ENCODE results near the gene SLC38A1.

The SLC38A1 gene

DNA sequence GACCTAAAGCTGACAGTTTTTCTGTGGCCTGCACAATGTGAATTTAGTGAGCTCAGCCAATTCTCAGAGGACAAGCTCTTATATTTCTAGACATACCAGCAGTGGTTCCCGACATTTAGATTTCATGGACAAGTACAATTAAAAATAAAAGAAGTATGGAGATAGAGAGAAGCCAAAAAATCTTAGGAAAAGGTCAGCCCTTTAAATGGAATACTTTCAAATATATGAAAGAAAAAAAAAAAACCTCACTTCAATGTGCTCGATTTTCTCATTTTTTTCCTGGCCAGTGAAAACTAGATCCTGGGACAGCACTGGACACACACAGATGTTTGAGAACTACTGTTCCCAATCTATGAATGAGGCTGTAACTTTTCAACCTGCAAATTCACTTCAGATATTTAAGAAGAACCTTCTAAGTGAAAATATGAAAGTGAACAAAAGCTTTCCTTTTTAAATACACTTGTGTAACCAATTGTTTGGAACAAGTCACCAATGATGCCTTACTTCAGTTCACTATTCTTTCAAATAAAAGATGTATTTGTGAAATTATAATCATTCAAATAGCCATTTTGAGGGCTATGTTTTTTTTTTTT, 109.4 kb downstream of the SLC38A1 start:
- no peaks in the 10 kb centered on the region for H3K36me3 ChIP-seq (ENCODE audit: insufficient read depth, low read length)
- no peaks in the 10 kb centered on the region for H3K27me3 ChIP-seq (ENCODE audit: insufficient read depth, low read length)
- no peak overlapping the region for H2AFZ ChIP-seq (ENCODE audit: low read depth, low read length)
- H3K4me3 ChIP-seq (ENCODE audit: low read length): no peak overlapping the region
- no peaks in the 10 kb centered on the region for H3K4me1 ChIP-seq (ENCODE audit: insufficient read depth, low read length)
- no peaks in the 10 kb centered on the region for H3K9me3 ChIP-seq (ENCODE audit: low read length)

DNA sequence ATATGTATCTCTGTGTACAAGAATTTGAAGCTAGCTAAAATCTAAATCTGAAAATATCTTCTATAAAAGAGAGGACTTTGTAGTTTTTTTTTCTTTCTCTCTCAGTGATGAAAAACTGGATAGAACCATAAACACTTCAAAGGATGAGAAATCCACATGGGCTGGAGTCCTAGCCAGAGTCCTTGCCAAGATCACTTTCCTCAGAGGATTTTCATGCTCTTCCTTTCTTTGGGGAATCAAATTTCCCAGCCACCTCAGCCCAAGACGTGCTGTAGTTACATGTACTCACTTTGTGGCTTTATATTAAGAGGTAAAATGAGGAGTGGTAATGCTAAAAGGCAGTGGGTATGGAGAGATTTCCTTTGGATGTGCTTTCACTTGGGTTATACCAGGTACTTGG, 110.3 kb downstream of the SLC38A1 start:
- Histone ChIP-seq H3K27me3 (ENCODE audit: insufficient read depth, low read length) (no peaks in the 10 kb centered on the region), H3K4me3 (ENCODE audit: low read length) (no peak overlapping the region), H2AFZ (ENCODE audit: low read depth, low read length) (no peak overlapping the region), H3K9me3 (ENCODE audit: low read length) (no peaks in the 10 kb centered on the region), H3K36me3 (ENCODE audit: insufficient read depth, low read length) (no peaks in the 10 kb centered on the region), H3K4me1 (ENCODE audit: insufficient read depth, low read length) (no peaks in the 10 kb centered on the region)

- no peaks in the 10 kb centered on the region for H3K27me3 ChIP-seq (ENCODE audit: insufficient read depth, low read length)
- no peaks in the 10 kb centered on the region for H3K9me3 ChIP-seq (ENCODE audit: low read length)
- H3K4me3 ChIP-seq (ENCODE audit: low read length): no peak overlapping the region
- H3K36me3 ChIP-seq (ENCODE audit: insufficient read depth, low read length): no peaks in the 10 kb centered on the region
- H2AFZ ChIP-seq (ENCODE audit: low read depth, low read length): no peak overlapping the region
- H3K4me1 ChIP-seq (ENCODE audit: insufficient read depth, low read length): no peaks in the 10 kb centered on the region
Measured at GRCh38 chr12:46154221-46154985, 114.4 kb downstream of the SLC38A1 start.

- Histone ChIP-seq H3K9me3 (ENCODE audit: low read length) (no peaks in the 10 kb centered on the region), H3K36me3 (ENCODE audit: insufficient read depth, low read length) (no peaks in the 10 kb centered on the region), H3K4me3 (ENCODE audit: low read length) (no peak overlapping the region), H3K27me3 (ENCODE audit: insufficient read depth, low read length) (no peaks in the 10 kb centered on the region), H3K4me1 (ENCODE audit: insufficient read depth, low read length) (peaks cover 3% of the 10 kb centered on the region), H2AFZ (ENCODE audit: low read depth, low read length) (no peak overlapping the region)
Measured at GRCh38 chr12:46153268-46153872, 115.5 kb downstream of the SLC38A1 start.

DNA sequence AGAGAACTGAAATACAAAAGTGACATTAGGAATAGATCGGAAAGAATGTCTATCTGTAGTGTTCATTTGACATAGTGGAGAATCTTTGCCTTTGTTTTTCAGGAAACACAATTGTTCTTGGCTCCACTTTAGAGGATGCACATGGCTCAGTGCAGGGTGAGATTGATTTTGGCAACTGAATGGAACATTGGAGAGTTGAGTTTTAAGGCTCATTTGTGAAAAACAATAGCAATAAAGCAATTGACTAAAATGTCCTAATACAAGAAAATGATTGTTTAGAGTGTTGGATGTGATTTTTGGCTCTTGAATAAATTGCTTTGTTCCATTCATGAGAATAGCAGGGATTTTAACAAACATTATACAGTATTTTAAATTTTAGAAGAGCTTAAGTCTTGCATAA, 116.4 kb downstream of the SLC38A1 start:
- Histone ChIP-seq H2AFZ (ENCODE audit: low read depth, low read length) (no peak overlapping the region), H3K27me3 (ENCODE audit: insufficient read depth, low read length) (no peaks in the 10 kb centered on the region), H3K4me1 (ENCODE audit: insufficient read depth, low read length) (peaks cover 6% of the 10 kb centered on the region), H3K4me3 (ENCODE audit: low read length) (no peak overlapping the region), H3K36me3 (ENCODE audit: insufficient read depth, low read length) (no peaks in the 10 kb centered on the region), H3K9me3 (ENCODE audit: low read length) (no peaks in the 10 kb centered on the region)

- no peak overlapping the region for H3K4me3 ChIP-seq (ENCODE audit: low read length)
- H3K27me3 ChIP-seq (ENCODE audit: insufficient read depth, low read length): no peaks in the 10 kb centered on the region
- H2AFZ ChIP-seq (ENCODE audit: low read depth, low read length): no peak overlapping the region
- H3K36me3 ChIP-seq (ENCODE audit: insufficient read depth, low read length): no peaks in the 10 kb centered on the region
- H3K9me3 ChIP-seq (ENCODE audit: low read length): no peaks in the 10 kb centered on the region
- H3K4me1 ChIP-seq (ENCODE audit: insufficient read depth, low read length): peaks cover 6% of the 10 kb centered on the region
Measured at GRCh38 chr12:46150735-46151134, 118.1 kb downstream of the SLC38A1 start.

DNA sequence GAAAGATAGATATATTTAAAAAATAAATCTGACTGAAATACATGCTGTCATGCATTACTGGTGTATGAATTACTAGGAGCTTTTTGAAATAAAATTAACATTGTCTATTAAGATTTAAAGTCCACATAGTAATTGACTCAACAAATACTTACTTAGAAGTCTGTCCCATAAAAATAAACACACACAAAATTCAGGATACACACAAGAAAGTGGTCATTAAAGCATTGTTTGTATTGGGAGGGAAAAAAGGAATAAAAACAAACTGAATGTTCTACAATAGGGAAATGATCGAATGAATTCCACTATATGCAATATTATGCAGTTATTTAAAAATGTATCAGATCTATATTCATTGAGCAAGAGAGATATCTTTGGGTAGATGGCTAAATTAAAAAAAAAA, 118.9 kb downstream of the SLC38A1 start:
- no peaks in the 10 kb centered on the region for H3K36me3 ChIP-seq (ENCODE audit: insufficient read depth, low read length)
- no peak overlapping the region for H2AFZ ChIP-seq (ENCODE audit: low read depth, low read length)
- H3K27me3 ChIP-seq (ENCODE audit: insufficient read depth, low read length): no peaks in the 10 kb centered on the region
- H3K9me3 ChIP-seq (ENCODE audit: low read length): no peaks in the 10 kb centered on the region
- peaks cover 6% of the 10 kb centered on the region for H3K4me1 ChIP-seq (ENCODE audit: insufficient read depth, low read length)
- no peak overlapping the region for H3K4me3 ChIP-seq (ENCODE audit: low read length)

GRCh38 chr12:46149079-46149464, 119.8 kb downstream of the SLC38A1 start:
- Histone ChIP-seq H2AFZ (ENCODE audit: low read depth, low read length) (no peak overlapping the region), H3K36me3 (ENCODE audit: insufficient read depth, low read length) (no peaks in the 10 kb centered on the region), H3K9me3 (ENCODE audit: low read length) (no peaks in the 10 kb centered on the region), H3K4me3 (ENCODE audit: low read length) (no peak overlapping the region), H3K4me1 (ENCODE audit: insufficient read depth, low read length) (peaks cover 10% of the 10 kb centered on the region), H3K27me3 (ENCODE audit: insufficient read depth, low read length) (no peaks in the 10 kb centered on the region)

GRCh38 chr12:46148327-46149078, 120.3 kb downstream of the SLC38A1 start:
- H3K36me3 ChIP-seq (ENCODE audit: insufficient read depth, low read length): no peaks in the 10 kb centered on the region
- peaks cover 10% of the 10 kb centered on the region for H3K4me1 ChIP-seq (ENCODE audit: insufficient read depth, low read length)
- H3K27me3 ChIP-seq (ENCODE audit: insufficient read depth, low read length): no peaks in the 10 kb centered on the region
- no peaks in the 10 kb centered on the region for H3K9me3 ChIP-seq (ENCODE audit: low read length)
- no peak overlapping the region for H2AFZ ChIP-seq (ENCODE audit: low read depth, low read length)
- H3K4me3 ChIP-seq (ENCODE audit: low read length): no peak overlapping the region

DNA sequence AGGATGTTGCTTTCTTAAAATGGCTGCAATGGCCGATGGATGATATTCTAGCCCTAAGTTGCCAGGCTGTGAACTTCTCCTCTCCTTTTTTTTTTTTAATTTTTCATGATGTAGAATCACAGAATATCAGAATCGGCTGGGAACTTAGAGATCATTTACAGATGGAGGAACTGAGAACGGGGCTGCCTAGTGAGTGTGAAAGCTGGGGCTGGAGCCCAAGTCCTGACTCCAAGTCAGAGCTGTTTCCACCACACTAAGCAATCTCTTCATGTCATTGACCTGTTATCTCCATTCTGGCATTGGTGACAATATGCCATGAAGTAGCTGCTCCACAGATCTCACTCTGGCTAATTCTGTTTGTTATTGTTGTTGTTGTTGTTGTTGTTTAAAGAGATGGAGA, 121.7 kb downstream of the SLC38A1 start:
- Histone ChIP-seq H3K4me1 (ENCODE audit: insufficient read depth, low read length) (peaks cover 10% of the 10 kb centered on the region), H3K27me3 (ENCODE audit: insufficient read depth, low read length) (no peaks in the 10 kb centered on the region), H3K4me3 (ENCODE audit: low read length) (no peak overlapping the region), H3K36me3 (ENCODE audit: insufficient read depth, low read length) (no peaks in the 10 kb centered on the region), H3K9me3 (ENCODE audit: low read length) (no peaks in the 10 kb centered on the region), H2AFZ (ENCODE audit: low read depth, low read length) (no peak overlapping the region)

GRCh38 chr12:46145881-46146280, 123.0 kb downstream of the SLC38A1 start:
- Histone ChIP-seq H3K4me3 (ENCODE audit: low read length) (no peak overlapping the region), H3K9me3 (ENCODE audit: low read length) (no peaks in the 10 kb centered on the region)

GRCh38 chr12:46144433-46144832, 124.4 kb downstream of the SLC38A1 start:
- no peaks in the 10 kb centered on the region for H3K9me3 ChIP-seq (ENCODE audit: low read length)
- no peaks in the 10 kb centered on the region for H3K36me3 ChIP-seq (ENCODE audit: insufficient read depth, low read length)
- no peak overlapping the region for H2AFZ ChIP-seq (ENCODE audit: low read depth, low read length)
- no peaks in the 10 kb centered on the region for H3K27me3 ChIP-seq (ENCODE audit: insufficient read depth, low read length)
- no peak overlapping the region for H3K4me3 ChIP-seq (ENCODE audit: low read length)
- H3K4me1 ChIP-seq (ENCODE audit: insufficient read depth, low read length): peaks cover 10% of the 10 kb centered on the region

More at GRCh38 chr12:46145881-46146280, 123.0 kb downstream of the SLC38A1 start:
- Histone ChIP-seq H3K27me3 (ENCODE audit: insufficient read depth, low read length) (no peaks in the 10 kb centered on the region), H3K4me1 (ENCODE audit: insufficient read depth, low read length) (peaks cover 10% of the 10 kb centered on the region), H2AFZ (ENCODE audit: low read depth, low read length) (no peak overlapping the region), H3K36me3 (ENCODE audit: insufficient read depth, low read length) (no peaks in the 10 kb centered on the region)

DNA sequence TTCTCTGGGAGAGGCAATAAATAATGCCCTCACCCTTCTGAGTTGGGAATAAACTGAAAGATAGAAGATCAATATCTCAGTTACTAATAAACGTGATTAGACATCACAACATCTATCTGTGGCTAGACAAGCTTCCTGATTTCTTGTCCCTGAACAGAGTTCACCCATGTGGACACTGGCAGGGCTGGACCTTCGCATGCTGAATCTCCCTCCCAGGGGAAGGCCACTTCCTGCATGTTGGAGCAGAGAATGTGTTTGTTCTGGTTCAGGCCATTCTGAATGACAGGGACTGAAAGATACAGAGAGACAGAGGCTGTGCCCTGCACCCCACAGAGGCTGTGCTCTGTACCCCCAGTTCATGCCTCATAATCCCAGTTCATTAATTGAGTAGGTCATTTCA, 132.6 kb downstream of the SLC38A1 start:
- Histone ChIP-seq H2AFZ (ENCODE audit: low read depth, low read length) (no peak overlapping the region), H3K36me3 (ENCODE audit: insufficient read depth, low read length) (no peaks in the 10 kb centered on the region), H3K4me1 (ENCODE audit: insufficient read depth, low read length) (no peaks in the 10 kb centered on the region), H3K27me3 (ENCODE audit: insufficient read depth, low read length) (peaks cover 2% of the 10 kb centered on the region), H3K4me3 (ENCODE audit: low read length) (no peak overlapping the region), H3K9me3 (ENCODE audit: low read length) (no peaks in the 10 kb centered on the region)
